GM19023 (cell line): ENCODE results near the gene ADSS1.
"Not testable (repeated sequence)": the region's sequence is repeated elsewhere in the genome, so short reads cannot be mapped to it uniquely, and the experiment has no call there.

Experiments used
- ATAC-seq: cut with Tn5 transposase; IDR thresholded peaks from one replicate; pipeline ENCODE4 v1.9.1; 2021; ENCODE audit warnings: mild to moderate bottlenecking, moderate library complexity; ENCODE audit not compliant: unreplicated experiment

The ADSS1 gene

GRCh38 chr14:104745431-104745830 is 21.4 kb downstream of the ADSS1 start:
- ATAC-seq: no peak

DNA sequence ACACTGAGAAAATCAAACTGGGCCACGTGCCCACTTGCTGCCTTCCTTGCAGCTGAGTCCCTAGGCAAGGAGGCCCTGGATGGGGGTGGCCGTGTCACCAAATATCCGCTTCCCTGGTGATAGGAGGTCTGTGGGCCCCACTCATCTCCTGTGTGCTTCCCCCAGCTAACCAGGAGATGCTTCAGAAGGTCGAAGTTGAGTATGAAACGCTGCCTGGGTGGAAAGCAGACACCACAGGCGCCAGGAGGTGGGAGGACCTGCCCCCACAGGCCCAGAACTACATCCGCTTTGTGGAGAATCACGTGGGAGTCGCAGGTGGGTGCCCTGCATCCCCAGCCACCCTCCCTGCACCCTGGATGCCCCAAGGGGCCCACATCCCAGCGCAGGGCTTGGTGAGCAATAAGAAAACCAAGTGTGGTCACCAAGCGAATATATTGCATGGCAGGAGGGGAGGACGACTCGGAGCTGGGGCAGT is 22.1 kb downstream of the ADSS1 start:
- ATAC-seq: no peak

DNA sequence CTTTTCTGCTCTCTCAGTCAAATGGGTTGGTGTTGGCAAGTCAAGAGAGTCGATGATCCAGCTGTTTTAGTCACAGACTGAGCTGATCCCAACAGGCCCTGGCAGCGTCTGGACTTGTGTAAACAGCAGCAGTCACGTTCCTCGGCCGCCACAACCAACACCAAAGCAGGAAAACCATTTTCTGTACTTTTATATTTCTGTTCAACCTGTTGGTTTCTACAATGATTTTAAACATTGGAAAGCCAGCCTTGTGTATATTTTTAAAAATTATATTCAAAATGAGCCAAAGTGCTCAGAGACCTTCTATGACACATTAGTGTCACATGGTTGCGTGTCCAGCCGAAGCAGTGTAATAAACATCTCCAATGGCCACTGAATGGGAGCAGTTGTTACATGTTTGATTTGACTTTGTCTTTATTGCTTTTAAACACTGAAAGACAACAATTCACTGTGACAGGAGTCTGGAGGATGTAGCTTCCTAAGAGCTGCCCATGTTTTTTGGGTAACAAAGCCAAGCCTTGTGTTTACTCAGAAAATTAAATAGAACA is 23.0 kb downstream of the ADSS1 start:
- no peak for ATAC-seq

DNA sequence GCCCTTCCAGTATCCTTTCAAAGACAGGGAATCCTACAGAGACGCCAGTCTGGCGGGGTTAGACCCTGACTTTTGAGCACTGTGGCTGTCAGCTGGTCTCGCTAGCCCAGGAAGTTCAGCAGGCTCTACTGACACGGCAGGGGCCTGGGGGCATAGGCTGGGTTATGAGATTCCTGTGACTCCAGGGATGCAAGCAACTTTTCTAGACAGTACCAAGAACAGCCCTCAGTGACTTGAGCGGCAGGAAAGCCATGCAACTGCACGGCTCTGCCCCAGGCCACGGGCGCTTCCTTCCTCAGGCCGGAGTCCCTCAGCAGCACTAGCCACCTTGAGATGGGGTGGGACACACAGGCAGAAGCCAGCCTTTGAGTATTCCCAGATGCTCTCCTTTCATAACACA is 23.8 kb downstream of the ADSS1 start:
- ATAC-seq: no peak

GRCh38 chr14:104749111-104749649 is 25.2 kb downstream of the ADSS1 start:
- no peak for ATAC-seq

DNA sequence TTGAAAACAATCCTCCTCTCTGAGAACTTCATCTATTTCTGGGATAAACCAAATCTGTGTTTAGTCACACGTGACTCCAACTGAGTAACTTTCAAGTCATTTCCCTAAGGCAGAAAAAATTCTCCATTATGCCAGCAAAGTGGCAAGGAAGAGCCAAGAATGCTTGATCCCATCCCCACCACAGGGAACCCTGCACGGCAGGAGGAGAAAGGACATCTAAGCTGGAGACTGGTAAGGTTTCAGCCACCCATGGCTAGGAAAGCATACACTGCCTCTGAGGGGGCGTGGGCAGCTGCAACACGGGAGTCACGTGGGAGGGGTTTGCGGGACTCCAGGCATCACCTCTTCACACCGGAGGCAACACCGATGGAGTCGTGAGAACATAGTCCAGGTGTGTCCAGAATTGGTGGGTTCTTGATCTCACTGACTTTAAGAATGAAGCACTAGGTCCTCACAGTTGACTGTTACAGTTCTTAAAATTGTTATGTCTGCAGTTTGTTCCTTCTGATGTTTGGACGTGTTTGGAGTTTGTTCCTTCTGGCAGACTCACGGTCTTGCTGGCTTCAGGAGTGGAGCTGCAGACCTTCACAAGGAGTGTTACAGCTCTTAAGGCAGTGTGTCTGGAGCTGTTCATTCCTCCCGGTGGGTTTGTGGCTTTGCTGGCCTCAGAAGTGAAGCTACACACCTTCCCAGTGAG is 26.2 kb downstream of the ADSS1 start:
- no peak for ATAC-seq

DNA sequence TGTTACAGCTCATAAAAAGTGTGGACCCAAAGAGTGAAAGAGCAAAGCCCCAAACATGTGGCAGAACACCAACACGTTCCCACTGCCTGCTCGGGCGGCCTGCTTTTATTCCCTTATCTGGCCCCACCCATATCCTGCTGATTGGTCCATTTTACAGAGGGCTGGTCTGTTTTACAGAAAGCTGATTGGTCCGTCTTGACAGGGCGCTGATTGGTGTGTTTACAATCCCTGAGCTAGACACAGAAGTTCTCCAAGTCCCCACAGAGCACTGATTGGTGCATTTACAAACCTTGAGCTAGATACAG is 26.7 kb downstream of the ADSS1 start:
- not testable (repeated sequence) for ATAC-seq

DNA sequence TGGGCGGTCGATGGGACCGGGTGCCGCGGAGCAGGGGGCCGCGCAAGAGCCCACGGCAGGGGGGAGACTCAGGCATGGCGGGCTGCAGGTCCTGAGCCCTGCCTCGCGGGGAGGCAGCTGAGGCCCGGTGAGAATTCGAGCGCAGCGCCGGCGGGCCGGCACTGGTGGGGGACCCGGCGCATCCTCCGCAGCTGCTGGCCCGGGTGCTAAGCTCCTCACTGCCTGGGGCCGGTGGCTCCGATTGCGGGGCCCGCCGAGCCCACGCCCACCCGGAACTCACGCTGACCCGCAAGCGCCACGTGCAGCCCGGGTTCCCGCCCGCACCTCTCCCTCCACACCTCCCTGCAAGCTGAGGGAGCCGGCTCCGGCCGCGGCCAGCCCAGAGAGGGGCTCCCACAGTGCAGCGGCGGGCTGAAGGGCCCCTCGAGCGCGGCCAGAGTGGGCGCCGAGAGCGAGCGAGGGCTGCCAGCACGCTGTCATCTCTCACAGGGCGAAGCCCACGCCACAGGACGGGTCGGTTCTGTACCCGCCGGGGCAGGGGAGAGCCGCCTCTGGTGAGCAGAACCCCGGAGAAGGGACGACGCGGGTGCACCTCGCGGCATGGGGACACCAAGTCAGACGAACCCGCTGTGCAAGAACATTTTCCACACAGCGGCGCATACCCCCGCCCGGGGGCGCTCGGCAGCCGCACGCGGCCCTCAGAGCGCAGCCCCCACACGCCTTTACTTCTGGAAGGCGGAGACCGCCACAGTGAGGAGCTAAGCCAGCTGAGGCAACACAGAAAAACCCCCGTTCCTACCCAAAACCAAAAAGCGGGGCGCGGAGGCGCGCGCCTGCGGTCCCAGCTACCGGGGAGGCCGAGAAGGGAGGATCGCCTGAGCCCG is 27.8 kb downstream of the ADSS1 start:
- ATAC-seq: no peak

DNA sequence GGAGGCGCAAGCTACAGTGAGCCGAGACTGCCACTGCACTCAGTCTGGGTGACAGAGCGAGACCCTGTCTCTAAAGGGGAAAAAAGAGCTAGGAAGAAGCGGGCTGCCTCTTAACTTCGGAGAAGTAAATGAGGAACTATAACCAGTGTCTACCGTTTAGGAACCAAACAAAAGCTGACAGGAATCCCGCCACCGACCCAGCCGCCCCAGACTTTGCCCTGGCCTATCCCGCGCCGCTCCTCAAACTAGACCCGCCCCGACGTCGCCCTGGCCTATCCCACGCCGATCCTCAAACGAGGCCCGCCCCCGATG is 28.4 kb downstream of the ADSS1 start:
- peak; percentile 82 for ATAC-seq

- peak; percentile 91 for ATAC-seq
These were observed 28.9 kb downstream of the ADSS1 start, which contains the start of gene SIVA1 for GRCh38 chr14:104752735-104753527. Gene SIVA1 (plus strand): TSS chr14:104753147. CDS start chr14:104753202, 55 bp downstream.

- ATAC-seq: no peak
These were observed 29.6 kb downstream of the ADSS1 start for GRCh38 chr14:104753528-104754212.

GRCh38 chr14:104754213-104754851 is 30.3 kb downstream of the ADSS1 start:
- no peak for ATAC-seq

GRCh38 chr14:104755621-104756020 is 31.6 kb downstream of the ADSS1 start:
- ATAC-seq: no peak

- no peak for ATAC-seq
These were observed 32.6 kb downstream of the ADSS1 start for GRCh38 chr14:104756477-104757237.

- ATAC-seq: no peak
These were observed 33.2 kb downstream of the ADSS1 start for GRCh38 chr14:104757238-104757585.

- ATAC-seq: no peak
These were observed 33.8 kb downstream of the ADSS1 start for GRCh38 chr14:104757681-104758392.

- ATAC-seq: no peak
These were observed 35.2 kb downstream of the ADSS1 start for GRCh38 chr14:104758981-104759969.
